Neural crest cell (in vitro differentiated cells): Measurements from ENCODE around the gene SEC22C. TPM values are rescaled to one million over a fixed set of nuclear protein-coding genes. Genes with fewer than 3 reads are reported as not detected.

Source experiments
- DNase-seq: peaks from one replicate; pipeline ENCODE4 v3.0.0; 2021; ENCODE audit warnings: low read depth, mixed read lengths, low spot score
- H3K27ac Mint-ChIP-seq: one replicate; pipeline ENCODE4 v1.8.0; 2021; ENCODE audit warnings: mild to moderate bottlenecking, mixed read lengths; ENCODE audit not compliant: unreplicated experiment
- H3K27me3 Mint-ChIP-seq: 2 replicates; pipeline ENCODE4 v1.8.0; 2021; ENCODE audit warnings: low read depth, mild to moderate bottlenecking, mixed read lengths
- H3K36me3 Mint-ChIP-seq: 2 replicates; pipeline ENCODE4 v1.8.0; 2021; ENCODE audit warnings: low read depth, mild to moderate bottlenecking, mixed read lengths
- H3K4me1 Mint-ChIP-seq: 2 replicates; pipeline ENCODE4 v1.8.0; 2021; ENCODE audit warnings: mixed read lengths
- H3K4me3 Mint-ChIP-seq: one replicate; pipeline ENCODE4 v1.8.0; 2021; ENCODE audit warnings: mild to moderate bottlenecking, mixed read lengths
- H3K9me3 Mint-ChIP-seq: 2 replicates; pipeline ENCODE4 v1.8.0; 2021; ENCODE audit warnings: mixed read lengths
- CTCF ChIP-seq: fragments of 200-600 bp; sonication (generic); conservative IDR thresholded peaks from 2 replicates; pipeline ENCODE4 v1.5.0; 2021; ENCODE audit warnings: antibody characterized with exemption, mild to moderate bottlenecking
- total RNA-seq: library from RNA; stranded (reverse); gene quantifications from 2 replicates; pipeline ENCODE4 v1.2.1, GENCODE V29; 2021

Gene SEC22C
- total RNA-seq, 1 donor from 2014 or later, result 47.8 TPM

- Mint-ChIP-seq H3K9me3 (no peaks in the 10 kb centered on the region), H3K27ac (no peak overlapping the region), H3K4me3 (peak overlapping the region; percentile 27), H3K36me3 (no peaks in the 10 kb centered on the region), H3K4me1 (peaks cover 17% of the 10 kb centered on the region), H3K27me3 (peaks cover 77% of the 10 kb centered on the region)
- no peak for TF ChIP-seq CTCF
- DNase-seq, result no peak
Observed at GRCh38 chr3:42503957-42504333, 77.8 kb downstream of the SEC22C start.

DNA sequence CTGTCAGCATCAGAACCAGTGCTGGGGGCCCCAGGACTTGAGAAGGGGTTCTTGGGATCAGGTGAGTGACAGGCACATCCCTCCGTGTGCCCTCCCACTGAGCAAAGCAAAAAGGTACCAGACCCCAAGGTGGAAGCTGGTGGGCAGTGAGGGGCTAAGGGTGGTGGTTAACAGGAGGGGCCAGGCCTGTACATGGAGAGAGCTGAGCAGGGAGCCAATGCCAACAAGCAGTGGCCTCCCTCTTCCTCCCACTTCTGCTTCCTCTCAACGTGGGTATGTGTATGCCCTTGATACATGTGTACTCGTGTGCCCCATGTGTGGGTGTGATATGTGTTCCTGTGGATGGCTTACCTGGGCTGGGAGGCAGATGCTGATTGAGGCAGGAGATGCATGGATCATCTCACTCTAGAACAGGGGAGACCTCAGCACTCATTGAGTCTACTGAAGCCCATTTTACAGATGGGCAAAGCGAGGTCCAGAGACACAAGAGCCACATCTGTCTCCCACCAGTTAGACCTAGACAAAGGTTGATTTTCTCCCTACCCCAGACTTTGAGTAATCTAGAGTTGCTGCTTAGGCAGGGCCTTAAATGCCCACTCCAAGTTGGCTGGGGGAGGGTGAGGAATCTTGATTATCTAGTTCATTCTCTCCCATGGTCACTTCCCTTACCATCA lies 78.4 kb downstream of the SEC22C start:
- peaks cover 17% of the 10 kb centered on the region for H3K4me1 Mint-ChIP-seq
- peaks cover 77% of the 10 kb centered on the region for H3K27me3 Mint-ChIP-seq
- H3K36me3 Mint-ChIP-seq, result no peaks in the 10 kb centered on the region
- no peak for TF ChIP-seq CTCF
- peak overlapping the region; percentile 54 for H3K4me3 Mint-ChIP-seq
- DNase-seq, result no peak
- H3K27ac Mint-ChIP-seq, result no peak overlapping the region
- H3K9me3 Mint-ChIP-seq, result no peaks in the 10 kb centered on the region

DNA sequence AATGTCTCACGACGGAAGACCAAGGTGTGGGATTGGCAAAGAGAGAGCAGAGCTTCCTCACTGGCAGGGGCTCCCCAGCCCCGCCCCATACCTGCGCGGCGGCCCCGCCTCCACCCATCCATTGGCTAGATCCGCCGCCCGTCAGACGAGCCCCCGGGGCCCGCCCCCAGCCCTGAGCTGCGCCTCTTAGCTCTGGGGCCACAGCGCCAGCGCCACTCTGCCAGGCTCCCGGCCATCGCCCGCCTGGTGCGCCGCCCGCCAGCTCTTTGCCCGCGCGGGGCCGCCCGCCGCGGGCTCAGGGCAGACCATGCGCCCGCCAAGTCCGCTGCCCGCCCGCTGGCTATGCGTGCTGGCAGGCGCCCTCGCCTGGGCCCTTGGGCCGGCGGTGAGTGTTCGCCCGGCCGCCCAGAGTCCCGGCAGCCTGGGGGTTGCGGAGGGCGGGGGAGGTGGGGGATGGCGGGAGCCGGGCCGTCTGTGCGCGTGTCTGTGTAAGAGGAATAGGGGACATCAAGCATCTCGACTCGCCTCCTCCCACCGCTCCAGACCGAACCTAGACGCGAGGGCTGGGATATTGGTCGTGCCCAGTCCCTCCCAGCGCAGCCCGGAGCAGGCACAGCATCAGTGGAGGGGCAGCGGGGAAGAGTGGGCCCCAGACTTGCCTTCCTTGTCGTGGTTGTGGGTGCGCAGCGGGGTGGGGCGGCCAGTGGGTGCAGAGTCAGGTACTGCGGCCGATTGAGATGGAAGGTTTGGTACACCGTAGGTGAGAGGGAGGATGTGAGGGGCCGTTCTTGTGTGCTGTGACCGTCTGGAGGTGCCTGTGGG lies 79.1 kb downstream of the SEC22C start, which contains the start of gene VIPR1:
VIPR1 (plus strand) TSS at position 215 of the 822 bp plus-strand sequence; CDS start at position 308, 93 bp downstream.
- H3K27ac Mint-ChIP-seq, result no peak within 1 kb of the TSS
- no peak for TF ChIP-seq CTCF
- H3K27me3 Mint-ChIP-seq, result peaks cover 80% of the 10 kb centered on the region
- H3K36me3 Mint-ChIP-seq, result no peaks in the 10 kb centered on the region
- peak within 1 kb of the TSS; percentile 83 for H3K4me3 Mint-ChIP-seq
- H3K9me3 Mint-ChIP-seq, result no peaks in the 10 kb centered on the region
- peaks cover 17% of the 10 kb centered on the region for H3K4me1 Mint-ChIP-seq
- DNase-seq, result peak; percentile 42

- DNase-seq, result peak; percentile 25
- H3K4me1 Mint-ChIP-seq, result peaks cover 17% of the 10 kb centered on the region
- H3K9me3 Mint-ChIP-seq, result no peaks in the 10 kb centered on the region
- H3K27me3 Mint-ChIP-seq, result peaks cover 80% of the 10 kb centered on the region
- no peaks in the 10 kb centered on the region for H3K36me3 Mint-ChIP-seq
- TF ChIP-seq CTCF, result peak; percentile 62
- no peak overlapping the region for H3K27ac Mint-ChIP-seq
- H3K4me3 Mint-ChIP-seq, result peak overlapping the region; percentile 83
Observed at GRCh38 chr3:42501681-42502428, 79.9 kb downstream of the SEC22C start.

- no peak overlapping the region for H3K27ac Mint-ChIP-seq
- peak overlapping the region; percentile 79 for H3K4me3 Mint-ChIP-seq
- H3K4me1 Mint-ChIP-seq, result peaks cover 17% of the 10 kb centered on the region
- H3K36me3 Mint-ChIP-seq, result no peaks in the 10 kb centered on the region
- TF ChIP-seq CTCF, result no peak
- no peaks in the 10 kb centered on the region for H3K9me3 Mint-ChIP-seq
- peaks cover 80% of the 10 kb centered on the region for H3K27me3 Mint-ChIP-seq
- DNase-seq, result no peak
Observed at GRCh38 chr3:42501321-42501680, 80.5 kb downstream of the SEC22C start.
